NCI-H748 treated with DMSO at 0.1 percent for 48 hours (cell line): ENCODE measurements around the gene ZBTB7C.

Source experiments
- DNase-seq: peaks from one replicate; lab custom pipeline; 2025; lab: John Stamatoyannopoulos, UW

The ZBTB7C gene

GRCh38 chr18:48164116-48164515 lies 245.1 kb downstream of the ZBTB7C start:
- no peak for DNase-seq

DNA sequence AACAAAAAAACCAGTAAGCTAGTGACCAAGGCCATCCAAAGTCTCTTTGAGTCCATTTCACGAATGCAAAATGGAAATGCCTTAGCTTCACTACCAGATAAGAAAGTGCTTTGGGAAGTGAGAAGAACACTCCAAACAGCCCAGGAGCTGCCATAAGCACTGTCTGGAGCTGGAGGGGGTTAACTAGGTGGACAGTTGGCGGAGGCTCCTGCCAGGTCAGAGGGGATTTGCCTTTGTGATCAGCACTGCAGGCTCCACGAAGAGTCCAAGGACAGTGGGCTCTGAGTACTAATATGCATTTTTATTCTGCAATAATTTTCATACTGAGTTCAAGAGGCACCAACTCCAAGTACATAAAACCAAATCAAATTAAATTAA lies 245.5 kb downstream of the ZBTB7C start:
- no peak for DNase-seq

DNA sequence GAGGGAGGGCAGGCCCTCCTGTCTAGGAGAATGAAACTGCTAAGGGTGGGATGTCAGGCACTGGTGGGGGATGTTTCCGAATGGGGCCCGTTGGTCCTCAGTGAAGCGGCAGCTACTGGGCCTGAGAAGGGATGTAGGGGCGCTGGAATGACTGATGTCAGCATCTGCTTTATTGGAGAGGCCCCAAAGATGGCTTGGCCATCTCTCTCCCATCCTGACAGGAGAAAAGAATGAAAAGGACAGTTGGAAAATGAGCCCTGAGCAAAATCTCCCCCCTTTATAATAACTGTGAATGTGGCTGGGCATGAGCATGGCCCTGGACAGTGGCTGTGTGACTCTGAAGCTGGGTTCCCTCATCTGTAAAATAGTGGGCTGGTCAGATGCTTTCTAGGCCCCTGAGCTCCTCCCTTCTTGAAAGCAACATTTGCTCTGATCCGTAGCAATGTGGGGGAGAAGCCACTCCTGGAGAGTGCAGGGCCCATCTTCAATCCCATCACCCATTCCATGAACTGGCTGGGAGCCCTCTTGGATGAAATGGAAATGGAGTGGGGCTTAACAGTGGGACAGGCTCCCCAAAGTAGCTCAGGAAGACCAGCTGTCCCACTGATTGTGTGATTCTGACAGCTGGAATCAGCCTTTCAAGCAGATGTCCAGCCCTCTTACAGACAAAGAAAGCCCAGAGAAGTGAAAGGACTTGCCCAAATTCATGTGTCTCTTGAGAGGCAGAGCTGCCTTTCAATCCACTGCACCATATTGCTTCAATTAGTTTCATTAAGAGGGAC lies 246.0 kb downstream of the ZBTB7C start:
- no peak for DNase-seq

DNA sequence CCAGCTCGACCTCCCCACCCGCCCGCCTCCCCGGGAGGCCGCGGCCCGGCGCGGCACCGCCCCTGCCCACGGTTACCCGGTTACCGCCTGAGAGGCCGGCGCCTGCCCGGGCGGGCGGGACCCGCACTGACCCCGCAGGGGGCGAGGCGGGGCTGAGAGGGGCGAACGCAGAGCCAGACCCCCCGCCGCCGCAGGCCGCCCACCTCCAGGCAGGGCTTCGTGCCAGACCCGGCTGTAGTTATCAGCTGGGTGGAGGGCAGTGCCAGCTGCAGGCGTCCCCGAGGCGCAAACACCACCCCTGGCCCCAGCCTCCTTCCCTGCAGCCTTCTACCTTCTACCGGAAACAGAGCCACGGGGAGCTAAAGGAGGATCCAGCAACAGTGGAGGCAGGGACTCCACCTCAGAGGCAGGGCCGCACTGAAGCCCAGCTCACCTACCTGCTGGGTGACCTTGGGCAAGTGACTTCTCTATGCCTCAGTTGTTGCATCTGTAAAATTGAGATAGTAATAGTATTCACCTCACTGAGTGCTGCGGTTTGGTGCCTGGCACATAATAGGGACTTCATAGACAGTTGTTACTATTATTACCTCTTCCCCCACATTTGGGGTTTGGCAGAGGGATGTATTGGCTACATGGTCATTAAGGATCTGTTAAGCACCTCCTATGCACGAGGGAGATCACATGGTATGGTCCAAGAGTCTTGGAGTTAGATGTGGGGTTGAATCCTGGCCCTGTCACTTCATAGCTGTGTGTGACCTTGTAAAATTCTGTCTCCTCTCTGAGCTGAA lies 247.1 kb downstream of the ZBTB7C start:
- DNase-seq, result peak; percentile 46

- peak; percentile 62 for DNase-seq
Observed at GRCh38 chr18:48161191-48161910, 247.8 kb downstream of the ZBTB7C start.

DNA sequence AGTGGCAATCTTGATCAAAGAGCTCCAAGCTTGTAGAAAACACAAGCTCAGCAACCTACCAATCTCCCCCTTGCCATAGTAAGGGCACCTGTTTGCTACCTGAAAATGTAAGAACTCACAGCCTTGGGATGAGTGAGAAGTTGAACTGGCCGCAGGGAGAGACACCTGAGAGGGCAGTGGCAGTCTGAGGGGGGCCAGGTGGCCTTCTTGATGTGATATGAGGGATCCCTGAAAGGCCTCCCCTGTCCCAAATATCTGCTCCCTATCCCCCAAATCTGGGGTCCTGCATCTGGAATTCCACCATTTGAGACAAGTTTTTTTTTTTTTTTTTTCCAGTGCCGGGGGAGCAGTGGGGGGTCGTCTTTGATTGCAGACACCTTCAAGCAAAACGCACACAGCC lies 248.6 kb downstream of the ZBTB7C start:
- DNase-seq, result no peak

DNA sequence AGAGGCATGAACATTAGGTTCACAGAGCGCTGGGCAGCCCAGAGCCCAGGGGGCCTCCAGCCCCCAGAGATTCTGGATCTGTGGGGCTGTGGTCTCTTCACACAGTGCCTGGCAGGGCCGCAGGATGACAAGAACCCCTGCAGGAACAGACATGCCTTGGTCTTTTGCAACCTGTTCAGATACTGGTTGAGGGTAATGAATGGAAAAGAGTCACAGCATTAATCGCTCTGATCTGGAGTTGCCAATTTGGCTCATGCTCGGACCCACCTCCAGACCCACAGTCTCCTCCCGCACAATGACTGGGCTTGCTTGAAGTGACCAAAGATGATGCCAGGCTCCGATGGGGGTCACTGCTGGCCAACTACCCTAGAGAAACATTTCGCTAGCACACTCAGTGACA lies 249.4 kb downstream of the ZBTB7C start:
- no peak for DNase-seq

DNA sequence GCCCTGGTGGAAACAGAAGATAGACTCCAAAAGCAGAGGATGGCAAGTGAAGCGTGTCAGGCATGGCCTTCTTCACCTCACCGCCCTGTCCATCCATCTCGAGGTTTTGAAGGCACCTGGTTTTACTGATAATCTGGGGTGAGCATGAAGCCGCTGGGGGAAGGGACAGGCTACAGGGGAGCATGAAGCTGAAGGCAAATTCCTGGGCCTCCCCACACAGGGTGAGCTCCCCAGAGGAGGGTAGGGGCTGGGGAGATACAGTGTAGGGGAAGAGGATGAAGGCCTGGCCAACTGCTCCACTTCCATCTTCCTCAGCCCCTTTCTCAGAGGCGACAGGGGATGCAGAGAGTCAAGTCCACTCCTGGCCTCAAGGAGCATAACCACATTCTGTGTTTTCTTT lies 250.5 kb downstream of the ZBTB7C start:
- DNase-seq, result no peak

- no peak for DNase-seq
Observed at GRCh38 chr18:48157956-48158355, 251.2 kb downstream of the ZBTB7C start.

GRCh38 chr18:48155856-48156255 lies 253.3 kb downstream of the ZBTB7C start:
- no peak for DNase-seq

DNA sequence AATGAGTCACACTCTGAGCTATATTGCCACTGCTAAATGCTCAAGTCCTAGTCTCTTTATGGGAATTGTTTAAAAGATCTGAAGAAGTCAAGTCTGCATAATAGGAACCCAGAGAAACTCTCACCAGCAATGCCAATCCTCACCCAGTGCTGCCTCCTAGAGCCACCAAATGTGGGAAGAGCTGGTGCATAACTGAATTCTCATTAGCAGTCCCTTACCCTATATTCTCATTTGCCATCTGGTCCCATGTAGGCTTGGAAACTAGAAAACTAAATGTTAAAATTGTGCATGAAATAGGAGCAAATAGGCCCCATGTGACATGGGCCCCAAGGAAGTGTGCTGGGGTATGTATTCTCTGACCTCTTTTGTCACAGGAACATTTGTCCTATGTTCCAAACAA lies 254.4 kb downstream of the ZBTB7C start:
- DNase-seq, result no peak

DNA sequence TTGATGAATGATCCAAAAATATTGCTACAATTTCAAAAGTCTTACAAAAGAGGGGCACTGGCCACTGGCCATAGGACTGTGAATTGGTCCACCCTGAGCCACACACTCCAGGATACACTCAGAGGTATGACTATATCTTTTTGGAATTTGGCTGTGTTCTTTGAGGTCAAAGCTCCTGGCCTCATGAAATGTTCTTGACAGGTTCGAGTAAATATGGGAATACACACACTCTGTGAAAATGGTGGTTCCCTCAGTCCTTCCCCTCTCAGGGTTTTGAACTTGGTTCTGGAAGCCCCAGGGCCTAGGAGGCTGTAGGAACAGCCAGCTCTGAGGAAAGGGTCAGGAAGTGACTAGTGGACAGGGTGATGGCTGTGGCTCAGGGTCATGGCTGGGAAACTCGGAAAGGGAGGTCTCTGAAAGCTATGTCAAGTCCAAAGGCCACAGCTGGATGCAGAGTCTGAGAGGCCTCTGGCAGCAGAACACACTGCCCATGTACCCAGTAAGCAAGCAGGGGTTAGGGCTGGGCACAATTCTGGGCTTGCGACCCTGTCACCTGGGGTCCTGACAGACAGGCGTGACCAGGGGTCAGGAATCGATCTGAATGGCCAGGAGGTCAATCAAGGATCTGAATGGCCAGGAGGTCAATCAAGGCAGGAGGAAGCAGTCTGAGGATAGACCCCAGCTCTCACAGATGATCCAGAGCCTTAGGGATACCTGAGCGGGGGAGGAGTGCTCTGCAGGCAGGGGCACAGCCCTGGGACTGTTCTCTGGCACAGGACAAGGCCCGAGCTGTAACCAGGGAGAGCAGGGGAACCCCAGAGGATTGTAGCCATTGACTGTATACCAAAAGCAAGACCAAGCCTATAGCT lies 255.3 kb downstream of the ZBTB7C start:
- DNase-seq, result no peak

- DNase-seq, result no peak
Observed at GRCh38 chr18:48152549-48152948, 256.6 kb downstream of the ZBTB7C start.

GRCh38 chr18:48151421-48152065 lies 257.6 kb downstream of the ZBTB7C start:
- DNase-seq, result no peak

DNA sequence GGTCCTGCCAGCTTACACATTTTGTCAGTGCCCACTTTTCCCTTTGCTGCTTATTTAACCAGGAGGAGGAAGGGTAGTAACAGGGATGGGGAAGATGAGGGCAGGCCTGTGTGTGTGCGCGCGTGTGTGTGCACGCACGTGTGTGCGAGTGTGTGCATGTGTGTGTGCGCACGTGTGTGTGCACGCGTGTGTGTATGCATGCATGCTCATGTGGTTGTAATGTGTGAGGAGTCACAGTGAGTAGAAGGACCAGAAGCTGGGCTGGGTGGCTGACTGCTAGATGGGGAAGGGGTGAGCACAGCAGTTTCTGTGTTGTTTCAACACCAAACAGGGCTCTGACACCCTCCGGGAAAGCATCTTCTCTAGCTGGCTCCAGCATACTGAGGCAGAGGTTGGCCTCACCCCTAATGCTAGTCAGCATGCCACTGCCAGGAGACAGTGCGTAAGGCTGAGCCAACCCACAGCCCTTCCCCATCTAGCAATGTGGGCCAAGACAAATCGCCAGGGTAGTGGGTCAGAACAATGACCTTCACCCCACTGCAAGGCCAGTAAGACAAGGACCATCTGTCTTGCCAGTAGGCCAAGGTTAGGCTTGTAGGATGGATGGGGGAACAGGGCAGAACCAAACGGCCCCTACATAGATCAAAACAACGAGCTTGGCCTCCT lies 260.0 kb downstream of the ZBTB7C start:
- no peak for DNase-seq

- no peak for DNase-seq
Observed at GRCh38 chr18:48142994-48143393, 266.2 kb downstream of the ZBTB7C start.

DNA sequence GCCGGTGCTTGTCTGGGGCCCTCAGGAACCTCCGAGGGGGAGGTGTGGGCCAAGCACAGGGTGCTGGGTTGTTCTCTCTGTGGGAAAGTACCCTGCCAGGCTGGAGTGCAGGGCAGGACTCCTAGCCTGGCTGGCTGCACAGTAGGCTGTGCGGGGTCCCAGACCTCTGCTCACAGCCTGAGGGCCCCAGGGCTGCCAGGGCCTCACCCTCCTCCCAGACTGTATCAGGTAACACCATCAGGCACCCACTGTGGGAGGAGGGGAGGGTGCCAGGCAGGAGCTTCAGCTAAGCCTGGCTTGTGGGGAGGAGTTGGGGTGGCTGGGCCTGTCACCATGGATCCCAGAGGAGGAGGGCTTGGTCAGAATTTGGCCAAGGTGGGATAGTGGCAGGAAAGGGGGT lies 266.8 kb downstream of the ZBTB7C start:
- DNase-seq, result no peak

DNA sequence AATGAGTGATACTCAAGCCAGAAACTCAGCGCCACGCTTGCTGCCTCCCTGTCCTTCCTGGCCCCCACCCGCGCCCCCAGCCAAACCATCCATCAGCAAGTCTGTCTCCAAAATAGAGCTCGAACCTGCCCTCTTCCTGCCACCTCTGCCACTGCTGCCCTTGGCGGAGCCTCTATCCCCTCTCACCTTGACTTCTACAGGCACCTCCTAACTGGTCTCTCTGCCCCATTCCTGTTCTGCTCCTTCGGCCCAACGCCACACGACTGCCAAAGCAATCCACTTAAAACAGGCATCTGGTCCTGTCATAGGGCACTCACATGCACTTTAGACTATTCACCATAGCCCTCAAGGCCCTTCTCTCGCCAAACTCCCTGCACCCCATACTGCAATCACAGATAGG lies 268.5 kb downstream of the ZBTB7C start:
- no peak for DNase-seq

- peak; percentile 57 for DNase-seq
Observed at GRCh38 chr18:48139431-48140347, 269.5 kb downstream of the ZBTB7C start.
